HG02798 (cell line): ENCODE results near the gene MSX1.

Source experiments
- ATAC-seq: cut with Tn5 transposase; IDR thresholded peaks from one replicate; pipeline ENCODE4 v1.9.1; 2021; ENCODE audit warnings: mild to moderate bottlenecking; ENCODE audit not compliant: unreplicated experiment, poor library complexity

Gene MSX1

DNA sequence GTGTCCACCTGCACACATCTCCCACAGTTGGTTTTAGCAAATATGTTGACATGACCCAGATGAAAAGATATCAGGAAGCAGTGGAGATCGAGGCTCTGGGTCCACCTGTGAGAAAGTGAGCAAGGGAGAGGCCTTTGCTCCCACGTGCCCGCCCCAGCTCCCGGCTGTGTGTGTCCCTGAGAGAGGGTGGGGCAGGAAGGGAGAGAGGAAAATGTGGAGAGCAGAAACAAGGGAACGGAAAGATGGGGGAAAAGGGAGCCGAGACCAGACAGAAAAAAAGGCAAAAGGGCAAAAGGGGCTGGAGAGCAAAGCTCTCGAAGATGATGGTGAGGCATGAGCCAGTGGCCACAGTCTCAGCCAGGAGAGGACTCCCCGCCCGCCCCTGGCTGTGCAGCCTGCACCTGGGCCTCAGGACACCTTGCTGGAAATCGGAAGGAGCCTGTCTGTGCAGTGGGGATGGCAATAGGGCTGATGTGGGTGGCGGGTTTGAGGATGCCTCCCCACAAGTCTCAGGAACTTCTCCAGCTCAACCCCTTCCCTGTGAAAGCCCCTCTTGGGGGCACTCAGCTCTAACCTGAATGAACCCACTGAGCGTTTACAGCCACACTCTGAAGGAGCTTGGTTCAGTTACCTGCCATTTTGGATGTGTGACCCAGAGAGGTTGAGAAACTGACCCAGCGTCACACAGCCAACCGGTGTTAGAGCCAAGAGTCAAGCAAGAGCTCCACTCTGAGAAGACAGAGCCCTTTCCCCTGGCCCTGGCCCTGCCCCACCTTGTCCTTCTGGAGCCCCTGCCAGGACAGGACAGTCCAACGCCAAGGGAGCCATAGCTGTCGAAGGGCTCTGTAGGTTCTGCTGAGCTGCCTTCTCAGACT is 20.3 kb upstream of the MSX1 start:
- ATAC-seq: no peak

- no peak for ATAC-seq
These were observed 19.1 kb upstream of the MSX1 start for GRCh38 chr4:4840351-4840750.

DNA sequence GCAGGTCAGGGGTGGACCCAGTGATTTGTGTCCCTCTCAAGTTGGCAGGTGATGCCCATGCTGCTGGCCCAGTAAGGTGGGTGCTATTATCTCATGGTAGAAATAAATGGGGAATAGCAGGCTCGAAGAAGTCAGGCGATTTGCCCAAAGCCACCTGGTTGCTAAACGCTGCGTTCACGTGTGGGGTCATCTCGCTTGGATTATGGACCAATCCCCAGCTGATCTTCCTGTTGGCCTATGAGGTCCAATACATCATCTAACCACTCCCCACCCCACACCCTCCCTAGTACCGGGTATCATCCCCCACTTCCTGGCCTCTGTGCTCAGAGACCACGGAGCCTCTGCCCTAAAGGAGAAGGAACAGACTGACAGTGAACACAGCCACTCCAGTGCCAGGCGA is 18.3 kb upstream of the MSX1 start:
- ATAC-seq: no peak

DNA sequence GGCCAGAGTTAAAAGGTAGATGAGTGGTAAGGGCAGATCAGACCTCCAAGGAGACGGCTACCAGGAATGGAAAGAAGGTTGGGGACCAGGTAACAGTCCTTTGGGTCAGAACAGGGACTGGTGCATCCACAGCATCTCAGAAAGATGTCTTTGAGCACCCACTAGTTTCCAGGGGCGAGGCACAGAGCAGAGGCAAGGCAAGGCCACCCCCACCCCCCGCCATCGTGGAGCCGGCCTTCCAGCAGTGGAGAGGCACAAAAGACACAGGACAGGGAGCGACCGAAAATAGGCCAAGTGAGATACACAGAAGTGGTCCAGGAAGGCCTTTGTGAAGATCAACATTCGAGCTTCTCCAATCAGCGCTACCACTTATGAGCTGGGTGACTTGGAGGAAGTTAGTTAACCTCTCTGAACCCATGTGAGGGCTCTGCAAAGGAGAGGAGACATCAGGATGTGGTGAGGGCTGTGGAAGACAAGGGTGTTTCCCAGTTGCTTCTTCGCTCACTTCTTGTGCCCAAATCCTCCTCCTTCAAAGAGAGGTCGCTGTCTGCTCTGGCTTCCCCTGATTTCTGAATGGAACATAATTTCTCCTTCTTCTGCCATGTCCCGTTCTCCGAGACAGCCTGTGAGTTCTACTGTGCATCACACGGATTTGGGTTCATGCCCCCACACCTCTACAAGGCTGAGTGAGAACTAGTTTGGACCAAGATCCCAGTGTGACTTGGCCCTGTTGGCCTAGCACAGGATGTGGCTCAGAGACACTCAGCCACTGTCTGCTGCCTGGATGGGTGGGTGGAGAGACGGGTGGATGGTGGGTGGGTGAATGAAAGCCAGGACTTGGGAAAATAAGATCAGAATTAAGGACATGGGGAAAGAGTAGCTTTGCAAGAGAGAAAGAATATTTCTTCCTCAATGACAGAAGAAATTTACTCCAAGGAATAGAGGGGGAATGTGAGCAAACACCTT is 16.7 kb upstream of the MSX1 start:
- no peak for ATAC-seq

DNA sequence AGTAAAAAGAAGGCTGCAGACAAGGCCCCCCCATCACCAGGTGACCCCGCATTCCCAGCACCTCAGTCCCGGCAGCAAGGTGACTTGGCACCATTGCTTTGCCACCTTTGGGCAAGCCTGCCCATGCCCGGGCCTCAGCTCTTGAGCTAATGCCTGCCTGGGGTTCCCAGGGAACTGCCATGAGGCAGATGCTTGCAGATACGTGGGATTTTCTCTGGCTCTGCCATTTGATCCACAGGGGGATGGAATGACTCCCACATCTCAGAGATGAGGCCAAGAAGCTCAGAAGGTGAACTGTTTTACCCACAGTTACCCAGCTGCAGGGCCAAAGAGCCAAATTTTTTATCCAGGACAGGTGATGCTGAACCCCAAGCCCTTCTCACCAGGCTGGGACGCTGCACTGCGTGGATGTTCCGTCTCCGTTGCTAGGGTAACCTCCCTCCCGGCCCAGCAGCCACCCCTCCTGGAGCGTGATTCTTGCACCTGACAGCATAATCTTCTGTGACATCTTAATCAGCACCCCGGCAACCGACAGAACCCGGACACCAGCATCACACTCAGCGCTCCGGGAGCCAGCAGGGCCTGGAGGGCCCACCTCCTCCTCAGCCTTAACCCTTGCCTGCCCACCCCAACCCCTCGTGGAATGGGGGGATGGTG is 15.7 kb upstream of the MSX1 start:
- no peak for ATAC-seq

- no peak for ATAC-seq
These were observed 14.4 kb upstream of the MSX1 start for GRCh38 chr4:4845027-4845426.

GRCh38 chr4:4847011-4847410 is 12.5 kb upstream of the MSX1 start:
- no peak for ATAC-seq

DNA sequence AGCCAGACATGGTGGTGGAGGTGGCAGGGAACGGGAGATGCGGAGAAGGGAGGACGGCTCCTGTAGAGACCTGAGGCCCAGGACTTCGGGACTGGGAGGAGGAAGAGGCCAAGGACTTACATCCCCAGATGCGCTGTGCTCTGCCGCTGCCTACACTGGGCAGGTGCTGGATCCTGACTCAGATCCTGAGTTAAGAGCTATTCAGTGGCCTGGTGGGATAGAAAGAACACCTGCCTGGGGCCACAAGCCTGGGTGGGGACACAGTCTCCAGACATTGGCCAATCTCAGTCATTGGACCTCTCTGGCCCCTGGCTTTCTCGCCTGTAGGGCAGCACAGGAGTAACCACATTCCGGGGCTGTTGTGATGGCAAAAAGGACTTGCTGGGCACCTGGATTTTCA is 10.9 kb upstream of the MSX1 start:
- no peak for ATAC-seq

DNA sequence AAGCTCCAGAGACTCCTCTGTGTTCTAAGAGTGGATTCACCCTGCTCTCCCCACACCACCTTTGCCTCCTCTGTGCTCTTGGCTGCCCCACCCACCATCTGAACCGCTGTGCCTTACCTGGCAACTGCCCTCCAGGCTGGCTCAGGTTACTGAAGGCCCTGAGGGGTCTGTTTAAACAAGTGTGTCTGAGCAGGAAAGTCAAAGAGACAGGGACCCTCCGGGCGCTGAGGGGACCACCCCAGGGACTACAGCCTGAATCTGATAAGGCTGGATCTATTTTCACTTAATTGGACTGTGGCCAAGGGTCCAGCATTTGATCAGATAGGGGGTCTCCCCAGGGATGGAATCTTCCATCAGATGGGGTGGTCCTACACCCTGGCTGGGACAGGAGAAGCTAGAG is 10.4 kb upstream of the MSX1 start:
- no peak for ATAC-seq

- ATAC-seq: no peak
These were observed 9.8 kb upstream of the MSX1 start for GRCh38 chr4:4849524-4850193.

DNA sequence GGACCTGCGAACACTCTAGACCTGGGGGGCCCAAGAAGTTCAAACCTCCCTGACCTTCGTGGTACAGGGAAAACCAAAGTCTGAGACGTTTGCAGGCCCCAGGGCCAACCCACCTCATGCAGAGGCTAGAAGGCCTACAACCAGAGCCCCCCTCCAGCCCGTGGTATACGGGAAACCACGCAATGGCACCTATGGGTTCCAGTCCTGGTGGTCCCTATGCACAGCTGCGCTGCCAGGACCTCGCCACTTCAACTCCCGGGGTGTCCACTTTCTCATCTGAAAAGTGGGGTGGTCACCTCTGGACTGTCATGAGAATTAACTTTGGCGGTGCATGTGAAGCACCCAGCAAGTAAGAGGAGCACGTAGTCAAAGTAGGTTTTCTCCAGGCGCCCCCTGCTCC is 8.4 kb upstream of the MSX1 start:
- no peak for ATAC-seq

DNA sequence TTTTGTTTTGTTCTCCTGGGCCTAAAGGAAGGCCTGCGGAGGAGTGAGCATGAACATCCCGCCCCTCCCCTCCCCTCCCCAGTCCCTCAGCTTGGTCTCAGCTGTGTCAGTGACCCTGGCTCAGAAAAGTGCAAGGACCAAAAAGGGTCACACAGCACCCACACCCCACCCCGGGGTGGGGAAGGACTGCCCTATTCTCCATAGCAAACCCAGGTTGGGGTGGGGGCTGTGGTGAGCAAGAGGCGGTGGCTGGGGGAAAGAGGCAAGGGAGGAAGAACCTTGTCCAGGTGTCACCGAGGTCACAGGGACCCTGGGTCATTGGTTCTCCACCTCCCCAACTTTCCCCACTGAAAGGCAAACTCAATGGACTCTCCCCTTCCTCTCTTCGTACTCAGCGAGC is 7.6 kb upstream of the MSX1 start:
- ATAC-seq: no peak

GRCh38 chr4:4852591-4853362 is 6.7 kb upstream of the MSX1 start:
- ATAC-seq: no peak

- ATAC-seq: no peak
These were observed 6.1 kb upstream of the MSX1 start for GRCh38 chr4:4853371-4853823.

DNA sequence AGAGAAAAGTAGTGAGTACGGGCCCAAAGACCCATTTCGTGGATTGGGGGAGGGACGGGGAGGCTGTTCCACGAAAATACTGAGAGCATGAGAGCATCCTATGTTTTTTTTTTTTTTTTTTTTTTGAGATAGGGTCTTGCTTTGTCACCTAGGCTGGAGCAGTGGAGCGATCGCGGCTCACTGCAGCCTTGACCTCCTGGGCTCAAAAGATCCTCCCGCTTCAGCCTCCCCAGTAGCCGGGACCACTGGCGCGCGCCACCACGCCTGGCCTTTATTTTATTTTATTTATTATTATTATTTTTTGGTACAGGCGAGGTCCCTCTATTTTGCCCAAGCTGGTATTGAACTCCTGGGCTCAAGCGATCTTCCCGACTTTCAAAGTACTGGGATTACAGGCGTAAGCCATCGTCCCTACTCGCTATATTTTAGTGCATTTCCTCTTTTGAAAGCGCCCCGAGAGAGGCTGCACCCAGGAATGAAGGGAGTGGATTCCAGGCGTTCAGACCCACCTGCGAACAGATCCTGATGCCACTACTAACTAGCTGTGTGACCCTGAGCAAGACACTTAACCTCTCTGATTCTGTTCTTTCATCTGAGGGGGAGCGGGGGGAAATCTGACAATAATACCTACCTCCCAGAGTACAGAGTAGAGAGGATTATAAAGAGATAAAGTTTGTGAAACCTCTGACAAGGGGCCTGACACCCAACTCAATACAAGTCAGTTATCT is 5.4 kb upstream of the MSX1 start:
- ATAC-seq: no peak

DNA sequence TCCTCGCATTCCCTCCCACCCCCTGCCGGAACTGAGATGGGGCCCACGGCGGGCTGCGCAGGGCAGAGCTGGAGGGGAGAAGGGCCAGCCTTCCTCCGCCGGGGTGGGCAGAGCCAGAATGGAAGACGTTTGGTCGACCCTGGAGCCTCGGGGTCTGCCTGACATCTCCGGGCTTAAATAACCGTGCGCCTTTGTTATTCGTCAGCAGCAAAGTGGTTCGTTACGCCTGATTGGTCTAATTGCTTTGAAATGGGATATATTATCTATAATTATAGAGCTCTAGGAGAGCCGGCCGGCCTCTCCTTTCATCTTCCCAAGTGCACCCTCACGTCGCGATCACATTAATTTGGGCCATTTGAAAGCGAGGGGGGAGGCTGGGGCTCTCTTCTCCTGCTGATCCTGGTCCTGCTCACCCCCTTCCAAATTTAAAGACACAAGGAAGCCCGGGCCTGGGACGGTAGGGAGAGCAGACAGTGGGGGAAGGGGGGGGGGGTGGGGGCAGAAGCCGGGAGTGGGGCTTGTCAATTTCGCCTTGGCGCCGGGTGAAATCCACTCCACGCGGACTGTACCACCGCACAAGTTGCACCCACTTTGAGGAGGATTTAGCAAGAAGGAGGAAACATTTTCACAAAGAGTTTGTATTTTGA is 4.7 kb upstream of the MSX1 start:
- ATAC-seq: no peak

GRCh38 chr4:4855301-4856070 is 4.0 kb upstream of the MSX1 start:
- ATAC-seq: no peak
